GM21423 (cell line): ENCODE results near the gene FURIN.
"Not testable (repeated sequence)": the region's sequence is repeated elsewhere in the genome, so short reads cannot be mapped to it uniquely, and the experiment has no call there.

Source experiments
- ATAC-seq: cut with Tn5 transposase; IDR thresholded peaks from one replicate; pipeline ENCODE4 v1.9.1; 2021; ENCODE audit warnings: mild to moderate bottlenecking, moderate library complexity; ENCODE audit not compliant: unreplicated experiment

FURIN gene

GRCh38 chr15:90869601-90870353, 1.4 kb downstream of the FURIN start:
- no peak for ATAC-seq

GRCh38 chr15:90870354-90871138, 2.2 kb downstream of the FURIN start:
- no peak for ATAC-seq

GRCh38 chr15:90871139-90871715, 2.8 kb downstream of the FURIN start:
- ATAC-seq, result no peak

- no peak for ATAC-seq
Measured at GRCh38 chr15:90871716-90872485, 3.5 kb downstream of the FURIN start.

- no peak for ATAC-seq
Measured at GRCh38 chr15:90872486-90873184, 4.2 kb downstream of the FURIN start.

GRCh38 chr15:90873488-90873997, 5.2 kb downstream of the FURIN start:
- ATAC-seq, result no peak

GRCh38 chr15:90873998-90874605, 5.7 kb downstream of the FURIN start:
- no peak for ATAC-seq

- not testable (repeated sequence) for ATAC-seq
Measured at GRCh38 chr15:90874986-90875385, 6.6 kb downstream of the FURIN start.

- no peak for ATAC-seq
Measured at GRCh38 chr15:90875549-90875981, 7.2 kb downstream of the FURIN start.

GRCh38 chr15:90876046-90876445, 7.7 kb downstream of the FURIN start:
- ATAC-seq, result no peak

GRCh38 chr15:90876512-90877170, 8.3 kb downstream of the FURIN start:
- ATAC-seq, result no peak

GRCh38 chr15:90877315-90877714, 8.9 kb downstream of the FURIN start:
- no peak for ATAC-seq

- ATAC-seq, result no peak
Measured at GRCh38 chr15:90877996-90878395, 9.6 kb downstream of the FURIN start.

GRCh38 chr15:90878660-90879059, 10.3 kb downstream of the FURIN start:
- no peak for ATAC-seq

- ATAC-seq, result no peak
Measured at GRCh38 chr15:90879730-90880366, 11.5 kb downstream of the FURIN start.

- no peak for ATAC-seq
Measured at GRCh38 chr15:90880381-90881145, 12.2 kb downstream of the FURIN start.

- ATAC-seq, result no peak
Measured at GRCh38 chr15:90881181-90881977, 13.0 kb downstream of the FURIN start.
